ENCODE data around the gene GTF3C1.

- TF ChIP-seq CTCF (IDR thresholded peaks at IDR 0.05): no peak
- no peak for TF ChIP-seq ZFX (IDR thresholded peaks at IDR 0.05; ENCODE audit: borderline replicate concordance)
These were observed 84.2 kb downstream of the GTF3C1 start for GRCh38 chr16:27465483-27465879.

Measured in 22Rv1 (cell line).